Endothelial cell of umbilical vein (primary cell): ENCODE results near the gene OR1S2. TPM values are rescaled to one million over a fixed set of nuclear protein-coding genes. Genes with fewer than 3 reads are reported as not detected.

Experiments
- BruUV-seq: library from RNA; stranded (reverse); fragments of 400-500 nt; replicated peaks from 2 replicates; lab custom pipeline; 2021; lab: Mats Ljungman, UMichigan
- CTCF ChIA-PET: fragments of 300-600, 350-600 bp; sonication (Branson Sonifier 250); formaldehyde crosslinking; loops from one replicate; lab custom pipeline; 2021; ENCODE audit warnings: antibody characterized with exemption, inconsistent platforms; lab: Charles Lee
- POLR2A ChIA-PET: fragments of 300-600, 350-600 bp; sonication (Branson Sonifier 250); formaldehyde crosslinking; loops from one replicate; lab custom pipeline; 2021; ENCODE audit warnings: antibody characterized with exemption, inconsistent platforms; lab: Charles Lee
- DNase-seq: peaks from one replicate; pipeline ENCODE4 v3.0.0-alpha.2; 2011; ENCODE audit warnings: low read depth, low spot score
- FAIRE-seq: peaks from 2 replicates; lab custom pipeline; 2011; peaks lifted over from hg19 to GRCh38; lab: Jason Lieb, UNC
- H2AFZ ChIP-seq: 2 replicates; pipeline ENCODE4 v1.6.0; 2012; ENCODE audit warnings: low read depth, low read length, control low read depth, inconsistent platforms
- H3K27ac ChIP-seq: 2 replicates; pipeline ENCODE4 v1.5.1; 2011; ENCODE audit warnings: low read depth, mild to moderate bottlenecking, control low read depth, low read length, moderate library complexity; ENCODE audit not compliant: insufficient read depth
- H3K27me3 ChIP-seq, 2 experiments: 2 replicates each; pipeline versions ENCODE4 v1.6.0 to v1.6.1; 2011; ENCODE audit warnings: low read length in 2 of 2, mixed read lengths in 1 of 2; ENCODE audit not compliant: control insufficient read depth in 2 of 2, insufficient read depth in 2 of 2
- H3K36me3 ChIP-seq, 2 experiments: 2 replicates in 1 of 2; 3 replicates in 1 of 2; pipeline ENCODE4 v1.5.1; 2011; ENCODE audit warnings: low read length in 2 of 2, mild to moderate bottlenecking in 1 of 2, moderate library complexity in 1 of 2; ENCODE audit not compliant: control insufficient read depth in 2 of 2, insufficient read depth in 2 of 2; ENCODE audit errors: extremely low read depth in 1 of 2
- H3K4me1 ChIP-seq: 3 replicates; pipeline ENCODE4 v1.5.1; 2011; ENCODE audit warnings: mild to moderate bottlenecking, low read length; ENCODE audit not compliant: control insufficient read depth, insufficient read depth; ENCODE audit errors: extremely low read depth
- H3K4me2 ChIP-seq: 2 replicates; pipeline ENCODE4 v1.6.1; 2011; ENCODE audit warnings: low read length, control low read depth, mixed read lengths; ENCODE audit not compliant: insufficient read depth
- H3K4me3 ChIP-seq, 3 experiments: fragments of 200-600 bp in 1 of 3; sonication (generic), shearing (Covaris generic) in 1 of 3; replicated peaks in 1 of 3; 2 replicates each; pipeline ENCODE4 v1.5.1; 2011 to 2016; ENCODE audit warnings: control low read depth in 3 of 3, low read length in 3 of 3, mild to moderate bottlenecking in 2 of 3, inconsistent platforms in 1 of 3, low read depth in 1 of 3, moderate library complexity in 1 of 3; ENCODE audit not compliant: insufficient read depth in 1 of 3
- H3K79me2 ChIP-seq: 2 replicates; pipeline ENCODE4 v1.6.0; 2012; ENCODE audit warnings: low read length, inconsistent platforms; ENCODE audit not compliant: control insufficient read depth, insufficient read depth
- H3K9ac ChIP-seq: replicated peaks from 2 replicates; pipeline ENCODE3; 2011; ENCODE audit warnings: low read length, control low read depth; ENCODE audit not compliant: insufficient read depth; ENCODE audit errors: extremely low read depth
- H3K9me1 ChIP-seq: replicated peaks from 3 replicates; pipeline ENCODE4 v1.6.0; 2011; ENCODE audit warnings: mild to moderate bottlenecking, low read length; ENCODE audit not compliant: control insufficient read depth, insufficient read depth; ENCODE audit errors: extremely low read depth
- H3K9me3 ChIP-seq: replicated peaks from 2 replicates; pipeline ENCODE4 v1.5.1; 2012; ENCODE audit warnings: low read length, inconsistent platforms; ENCODE audit not compliant: control insufficient read depth, insufficient read depth
- H4K20me1 ChIP-seq: replicated peaks from 2 replicates; pipeline ENCODE3; 2011; ENCODE audit warnings: mild to moderate bottlenecking, low read length; ENCODE audit not compliant: control insufficient read depth, insufficient read depth; ENCODE audit errors: extremely low read depth
- CTCF ChIP-seq, 2 donors: IDR thresholded peaks; 1 replicate in 1 of 2; 2 replicates in 1 of 2; pipeline ENCODE4 v1.5.1; 2011; ENCODE audit warnings: low read length in 2 of 2, mild to moderate bottlenecking in 2 of 2, moderate library complexity in 2 of 2, control low read depth in 1 of 2, inconsistent platforms in 1 of 2, low read depth in 1 of 2; ENCODE audit not compliant: insufficient read depth in 1 of 2; ENCODE audit errors: extremely low read depth in 1 of 2
- EZH2 ChIP-seq: IDR thresholded peaks from 2 replicates; pipeline ENCODE4 v1.6.1; 2012; ENCODE audit warnings: borderline replicate concordance, low read depth, mild to moderate bottlenecking, moderate library complexity, low read length, inconsistent platforms; ENCODE audit not compliant: severe bottlenecking
- FOS ChIP-seq: IDR thresholded peaks from 2 replicates; pipeline ENCODE4 v1.6.1; 2011; ENCODE audit warnings: mild to moderate bottlenecking, low read length, moderate library complexity, borderline replicate concordance; ENCODE audit not compliant: insufficient read depth
- GATA2 ChIP-seq: IDR thresholded peaks from 2 replicates; pipeline ENCODE4 v1.7.0; 2011; ENCODE audit warnings: low read depth, mild to moderate bottlenecking, moderate library complexity, mixed read lengths, low read length; ENCODE audit not compliant: insufficient read length, insufficient read depth
- JUN ChIP-seq: IDR thresholded peaks from 2 replicates; pipeline ENCODE4 v1.6.1; 2011; ENCODE audit warnings: borderline replicate concordance, low read depth; ENCODE audit not compliant: insufficient read length, insufficient read depth
- MYC ChIP-seq: IDR thresholded peaks from one replicate; pipeline ENCODE4 v1.6.1; 2011; ENCODE audit warnings: mild to moderate bottlenecking, low read depth, low read length
- POLR2A ChIP-seq: IDR thresholded peaks from 2 replicates; pipeline ENCODE4 v1.6.1; 2012; ENCODE audit warnings: low read depth, mild to moderate bottlenecking, control low read depth, low read length
- POLR2AphosphoS5 ChIP-seq: IDR thresholded peaks from 2 replicates; pipeline ENCODE4 v1.6.1; 2012; ENCODE audit warnings: low read depth, mild to moderate bottlenecking, control low read depth, low read length, moderate library complexity; ENCODE audit not compliant: insufficient read depth
- dilution Hi-C: fragments of 300-500 bp; cut with MboI; formaldehyde crosslinking; loops from one replicate; pipeline ENCODE4 v1.15.0; 2019; ENCODE audit warnings: low sequenced_read_pairs; ENCODE audit not compliant: extremely low pct_ligation_motif_present
- intact Hi-C: fragments of 100-400 bp; cut with micrococcal nuclease; formaldehyde crosslinking; loops from one replicate; pipeline ENCODE4 v1.10.0; 2022
- polyA plus RNA-seq, 4 experiments: library from polyadenylated mRNA; depleted of rRNA in 3 of 4; stranded (reverse) in 3 of 4; unstranded in 1 of 4; fragments of >200 nt; gene quantifications; 2 replicates each; pipeline versions ENCODE4 v1.2.1 to v1.2.3, GENCODE V29; 2011 to 2012; ENCODE audit warnings: missing spikeins in 1 of 4
- total RNA-seq: library from RNA; stranded (reverse); gene quantifications from 2 replicates; pipeline ENCODE4 v1.2.3, GENCODE V29; 2021
- TF ChIP-seq, protein P1 (sequence below): IDR thresholded peaks from 2 replicates; pipeline ENCODE4 v1.6.1; 2011; ENCODE audit not compliant: insufficient read depth, insufficient read length

OR1S2 gene
- total and polyA plus RNA-seq, 2 donors (not counting 3 experiments of a cell fraction or from before 2014, with no cell fraction given): not detected

GRCh38 chr11:58193391-58193790, 10.6 kb downstream of the OR1S2 start:
- BruUV-seq: no TSS peak
- no peak overlapping the region for H3K9ac ChIP-seq
- CTCF ChIA-PET: no interaction called here
- FAIRE-seq: no peak
- no peak overlapping the region for H3K27ac ChIP-seq
- TF ChIP-seq GATA2 (no peak), POLR2AphosphoS5 (no peak), EZH2 (no peak), CTCF (IDR thresholded peaks at IDR 0.05; ENCODE audit: extremely low read depth in 1 of 2, insufficient read depth in 1 of 2, low read depth in 1 of 2, low read length in 2 of 2) (no peak), JUN (no peak), POLR2A (no peak), MYC (no peak), FOS (no peak)
- TF ChIP-seq, protein P1, sequence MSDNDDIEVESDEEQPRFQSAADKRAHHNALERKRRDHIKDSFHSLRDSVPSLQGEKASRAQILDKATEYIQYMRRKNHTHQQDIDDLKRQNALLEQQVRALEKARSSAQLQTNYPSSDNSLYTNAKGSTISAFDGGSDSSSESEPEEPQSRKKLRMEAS: no peak
- H4K20me1 ChIP-seq: no peaks in the 10 kb centered on the region
- no peaks in the 10 kb centered on the region for H3K36me3 ChIP-seq
- H3K79me2 ChIP-seq: no peaks in the 10 kb centered on the region
- dilution Hi-C loops (no loop called here), intact Hi-C loops (no loop called here)
- no peaks in the 10 kb centered on the region for H3K9me3 ChIP-seq
- no peaks in the 10 kb centered on the region for H3K9me1 ChIP-seq
- no peaks in the 10 kb centered on the region for H3K4me1 ChIP-seq
- no peak overlapping the region for H3K4me3 ChIP-seq
- POLR2A ChIA-PET: no interaction called here
- no peak overlapping the region for H2AFZ ChIP-seq
- H3K4me2 ChIP-seq: no peak overlapping the region
- no peaks in the 10 kb centered on the region for H3K27me3 ChIP-seq
- DNase-seq: no peak
